Keratinocyte (primary cell): ENCODE data around the gene SEPTIN10.

Source experiments
- EZH2 ChIP-seq: IDR thresholded peaks from one replicate; pipeline ENCODE4 v1.6.1; 2012; ENCODE audit warnings: inconsistent platforms, mild to moderate bottlenecking, low read length, moderate library complexity
- TF ChIP-seq, protein P1 (sequence below), 3 experiments: IDR thresholded peaks in 1 of 3; conservative IDR thresholded peaks in 1 of 3; optimal IDR thresholded peaks in 1 of 3; 2 replicates in 2 of 3; 3 replicates in 1 of 3; pipeline versions ENCODE3 to v1.5.1; 2011; ENCODE audit warnings: low read length in 3 of 3, mild to moderate bottlenecking in 3 of 3, moderate library complexity in 2 of 3, control low read depth in 1 of 3, inconsistent platforms in 1 of 3; ENCODE audit not compliant: insufficient read depth in 2 of 3; ENCODE audit errors: extremely low read depth in 1 of 3

- no peak for TF ChIP-seq EZH2
- TF ChIP-seq, protein P1, sequence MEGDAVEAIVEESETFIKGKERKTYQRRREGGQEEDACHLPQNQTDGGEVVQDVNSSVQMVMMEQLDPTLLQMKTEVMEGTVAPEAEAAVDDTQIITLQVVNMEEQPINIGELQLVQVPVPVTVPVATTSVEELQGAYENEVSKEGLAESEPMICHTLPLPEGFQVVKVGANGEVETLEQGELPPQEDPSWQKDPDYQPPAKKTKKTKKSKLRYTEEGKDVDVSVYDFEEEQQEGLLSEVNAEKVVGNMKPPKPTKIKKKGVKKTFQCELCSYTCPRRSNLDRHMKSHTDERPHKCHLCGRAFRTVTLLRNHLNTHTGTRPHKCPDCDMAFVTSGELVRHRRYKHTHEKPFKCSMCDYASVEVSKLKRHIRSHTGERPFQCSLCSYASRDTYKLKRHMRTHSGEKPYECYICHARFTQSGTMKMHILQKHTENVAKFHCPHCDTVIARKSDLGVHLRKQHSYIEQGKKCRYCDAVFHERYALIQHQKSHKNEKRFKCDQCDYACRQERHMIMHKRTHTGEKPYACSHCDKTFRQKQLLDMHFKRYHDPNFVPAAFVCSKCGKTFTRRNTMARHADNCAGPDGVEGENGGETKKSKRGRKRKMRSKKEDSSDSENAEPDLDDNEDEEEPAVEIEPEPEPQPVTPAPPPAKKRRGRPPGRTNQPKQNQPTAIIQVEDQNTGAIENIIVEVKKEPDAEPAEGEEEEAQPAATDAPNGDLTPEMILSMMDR (optimal IDR thresholded peaks at IDR 0.05 in 1 of 3, IDR thresholded peaks at IDR 0.05 in 1 of 3, conservative IDR thresholded peaks at IDR 0.05 in 1 of 3; ENCODE audit: extremely low read depth in 1 of 3, insufficient read depth in 2 of 3, low read length in 3 of 3), result no peak
Observed at GRCh38 chr2:109586687-109587086, 27.1 kb downstream of the SEPTIN10 start.
